Gastroesophageal sphincter (tissue), 4 donors: ENCODE measurements around the gene KLHL29. TPM values are rescaled to one million over a fixed set of nuclear protein-coding genes. Genes with fewer than 3 reads are reported as not detected.

Source experiments
- ATAC-seq: fragments of 150-250 bp; one replicate; pipeline ENCODE4 v1.9.1; 2016; ENCODE audit warnings: mild to moderate bottlenecking, moderate library complexity
- H3K27ac ChIP-seq, 4 donors: fragments of 200-600 bp; sonication (generic) in 3 of 4; 1 replicate in 3 of 4; 2 replicates in 1 of 4; pipeline ENCODE4 v1.5.1; 2016 to 2019
- H3K27me3 ChIP-seq: fragments of 200-600 bp; sonication (generic); one replicate; pipeline ENCODE4 v1.5.1; 2019
- H3K36me3 ChIP-seq, 2 donors: fragments of 200-600 bp; sonication (generic); one replicate each; pipeline ENCODE4 v1.5.1; 2019; ENCODE audit warnings: control low read depth in 1 of 2
- H3K4me1 ChIP-seq, 3 donors: fragments of 200-600 bp; sonication (generic); 1 replicate in 2 of 3; 2 replicates in 1 of 3; pipeline ENCODE4 v1.5.1; 2016 to 2019; ENCODE audit warnings: control low read depth in 2 of 3
- H3K4me3 ChIP-seq, 2 donors: fragments of 200-600 bp; sonication (generic); one replicate each; pipeline ENCODE4 v1.5.1; 2019; ENCODE audit warnings: mild to moderate bottlenecking in 1 of 2, moderate library complexity in 1 of 2
- H3K9me3 ChIP-seq, 3 donors: fragments of 200-600 bp; sonication (generic); one replicate each; pipeline ENCODE4 v1.5.1; 2017 to 2019; ENCODE audit warnings: control low read depth in 2 of 3
- CTCF ChIP-seq, 4 experiments: fragments of 200-600 bp in 2 of 4; fragments of 450-650 bp in 2 of 4; sonication (generic) in 1 of 4; IDR thresholded peaks; one replicate each; pipeline ENCODE4 v1.5.1; 2017 to 2019; ENCODE audit warnings: antibody characterized with exemption in 4 of 4, mild to moderate bottlenecking in 2 of 4, moderate library complexity in 2 of 4
- EP300 ChIP-seq: sonication (generic); formaldehyde crosslinking; IDR thresholded peaks from one replicate; pipeline ENCODE4 v1.6.1; 2017; ENCODE audit warnings: antibody characterized with exemption, mild to moderate bottlenecking
- POLR2A ChIP-seq, 2 donors: fragments of 450-650 bp; IDR thresholded peaks; one replicate each; pipeline ENCODE4 v1.6.1; 2017; ENCODE audit warnings: antibody characterized with exemption in 2 of 2, mild to moderate bottlenecking in 2 of 2, moderate library complexity in 1 of 2
- POLR2AphosphoS5 ChIP-seq: sonication (generic); formaldehyde crosslinking; IDR thresholded peaks from one replicate; pipeline ENCODE4 v1.6.1; 2017; ENCODE audit warnings: antibody characterized with exemption
- WGBS, 2 donors: methylation state at CpG; one replicate each; pipeline ENCODE4 v1.1.5; 2018; ENCODE audit warnings: low coverage in 1 of 2; 5-methylcytosine and 5-hydroxymethylcytosine counted together
- total RNA-seq, 4 donors: library from RNA; depleted of rRNA; stranded (reverse); fragments of >200 nt; gene quantifications; one replicate each; pipeline ENCODE4 v1.1.0, GENCODE V29; 2016

The KLHL29 gene
- total RNA-seq, 4 donors from 2014 or later: 15.2 to 31.5 (median 24.2) TPM

- no peak overlapping the region for H3K4me3 ChIP-seq
- H3K4me1 ChIP-seq: peaks cover 0 to 16% (median 0%) of the 10 kb centered on the region in 3 donors
- no peaks in the 10 kb centered on the region for H3K27me3 ChIP-seq
- no peak for ATAC-seq
- no peak overlapping the region for H3K27ac ChIP-seq
- peaks cover 0 to 14% of the 10 kb centered on the region in 2 donors for H3K36me3 ChIP-seq
- TF ChIP-seq POLR2AphosphoS5: no peak
- no peak for TF ChIP-seq POLR2A (IDR thresholded peaks at IDR 0.05)
- no peak for TF ChIP-seq CTCF (IDR thresholded peaks at IDR 0.05)
- TF ChIP-seq EP300: no peak
- WGBS, 2 donors: 90 to 93% methylated on average over 2 to 5 of the region's 5 CpGs
- H3K9me3 ChIP-seq: no peaks in the 10 kb centered on the region
Measured at GRCh38 chr2:23713351-23713750, 328.4 kb downstream of the KLHL29 start.

- H3K36me3 ChIP-seq: peaks cover 0 to 19% of the 10 kb centered on the region in 2 donors
- TF ChIP-seq POLR2A (IDR thresholded peaks at IDR 0.05) (no peak), POLR2AphosphoS5 (no peak), CTCF (IDR thresholded peaks at IDR 0.05) (no peak), EP300 (no peak)
- peaks cover 0 to 13% (median 0%) of the 10 kb centered on the region in 3 donors for H3K9me3 ChIP-seq
- no peak overlapping the region for H3K27ac ChIP-seq
- no peaks in the 10 kb centered on the region for H3K27me3 ChIP-seq
- H3K4me3 ChIP-seq: no peak overlapping the region
- 65 to 70% methylated on average over 3 to 4 of the region's 4 CpGs for WGBS, 2 donors
- ATAC-seq: no peak
- H3K4me1 ChIP-seq: peaks cover 0 to 9% (median 0%) of the 10 kb centered on the region in 3 donors
Measured at GRCh38 chr2:23718931-23719700, 334.1 kb downstream of the KLHL29 start.

GRCh38 chr2:23719716-23720115 lies 334.7 kb downstream of the KLHL29 start:
- peaks cover 0 to 19% of the 10 kb centered on the region in 2 donors for H3K36me3 ChIP-seq
- no peak for TF ChIP-seq EP300
- ATAC-seq: no peak
- no peak overlapping the region for H3K27ac ChIP-seq
- H3K4me1 ChIP-seq: peaks cover 0 to 9% (median 0%) of the 10 kb centered on the region in 3 donors
- no peaks in the 10 kb centered on the region for H3K27me3 ChIP-seq
- no peak overlapping the region for H3K4me3 ChIP-seq
- H3K9me3 ChIP-seq: peaks cover 0 to 13% (median 0%) of the 10 kb centered on the region in 3 donors
- WGBS, 2 donors: 60% methylated on average over 2 of the region's 5 CpGs; no CpG with 5 or more reads in 1 of the 2 donors

- Histone ChIP-seq H3K27me3 (no peaks in the 10 kb centered on the region), H3K4me3 (no peak overlapping the region), H3K4me1 (peaks cover 0 to 9% (median 0%) of the 10 kb centered on the region in 3 donors), H3K9me3 (peaks cover 0 to 13% (median 0%) of the 10 kb centered on the region in 3 donors), H3K36me3 (peaks cover 0 to 29% of the 10 kb centered on the region in 2 donors), H3K27ac (no peak overlapping the region)
- WGBS, 2 donors: 100% methylated on average over 1 of the region's 4 CpGs; no CpG with 5 or more reads in 1 of the 2 donors
- no peak for ATAC-seq
- TF ChIP-seq POLR2AphosphoS5 (no peak), CTCF (IDR thresholded peaks at IDR 0.05) (no peak), EP300 (no peak), POLR2A (IDR thresholded peaks at IDR 0.05) (no peak)
Measured at GRCh38 chr2:23720705-23721453, 335.9 kb downstream of the KLHL29 start.

- peaks cover 0 to 35% of the 10 kb centered on the region in 2 donors for H3K36me3 ChIP-seq
- no peak for ATAC-seq
- peaks cover 0 to 13% (median 0%) of the 10 kb centered on the region in 3 donors for H3K9me3 ChIP-seq
- no peak overlapping the region for H3K27ac ChIP-seq
- H3K27me3 ChIP-seq: no peaks in the 10 kb centered on the region
- H3K4me3 ChIP-seq: no peak overlapping the region
- WGBS, 2 donors: no CpG with 5 or more reads among the region's 2 CpGs
- H3K4me1 ChIP-seq: peaks cover 0 to 9% (median 0%) of the 10 kb centered on the region in 3 donors
- TF ChIP-seq EP300 (no peak), POLR2AphosphoS5 (no peak), POLR2A (IDR thresholded peaks at IDR 0.05) (no peak), CTCF (IDR thresholded peaks at IDR 0.05) (no peak)
Measured at GRCh38 chr2:23721454-23721826, 336.5 kb downstream of the KLHL29 start.
